Skin of body (tissue), 2 donors: ENCODE measurements around the gene PRPF19. TPM values are rescaled to one million over a fixed set of nuclear protein-coding genes. Genes with fewer than 3 reads are reported as not detected.
"Not testable (repeated sequence)": the region's sequence is repeated elsewhere in the genome, so short reads cannot be mapped to it uniquely, and the experiment has no call there.

Experiments used
- DNase-seq: peaks from one replicate; lab custom pipeline; 2025; lab: John Stamatoyannopoulos, UW
- total RNA-seq: library from RNA; depleted of rRNA; stranded (reverse); fragments of >200 nt; gene quantifications from one replicate; pipeline ENCODE4 v1.2.3, GENCODE V29; 2014

The PRPF19 gene
- total RNA-seq, 1 donor from 2014 or later, result 31.7 TPM

DNA sequence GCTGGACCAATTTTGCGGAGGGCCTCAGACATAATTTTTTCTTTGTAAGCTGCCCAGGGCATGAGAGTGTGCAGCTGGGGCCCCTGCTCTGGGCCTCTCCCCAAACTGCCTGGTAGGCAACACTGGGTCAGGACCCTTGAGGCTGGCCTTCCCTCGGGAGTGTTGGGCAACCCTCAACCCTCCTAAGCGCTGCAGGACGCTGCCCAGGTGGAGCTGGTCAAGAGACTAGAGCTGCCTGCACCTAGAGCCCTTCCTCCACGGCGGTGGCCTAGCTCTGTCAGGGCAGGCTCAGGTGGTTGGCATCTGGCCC, 17.4 kb upstream of the PRPF19 start:
- no peak for DNase-seq

GRCh38 chr11:60923326-60923725, 16.9 kb upstream of the PRPF19 start:
- no peak for DNase-seq

DNA sequence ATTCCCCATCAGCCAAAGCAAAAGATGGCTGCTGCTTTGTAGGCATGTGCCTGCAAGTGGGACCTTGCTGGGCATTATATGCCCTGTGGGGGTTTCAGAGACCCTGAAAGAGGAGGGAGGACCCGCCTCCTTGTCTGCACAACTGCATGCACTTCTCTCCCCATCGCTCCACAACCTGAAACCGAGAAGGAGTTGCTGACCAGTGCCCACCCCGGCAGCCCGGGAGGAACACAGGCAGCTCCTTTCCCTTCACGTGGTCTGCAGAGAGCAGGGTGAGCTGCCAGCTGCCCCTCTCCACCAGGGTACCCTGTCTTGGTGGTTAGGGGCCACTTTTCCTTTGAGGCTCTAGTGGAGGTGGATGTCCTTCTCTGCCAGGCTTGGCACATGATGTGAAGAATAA, 16.5 kb upstream of the PRPF19 start:
- no peak for DNase-seq

DNA sequence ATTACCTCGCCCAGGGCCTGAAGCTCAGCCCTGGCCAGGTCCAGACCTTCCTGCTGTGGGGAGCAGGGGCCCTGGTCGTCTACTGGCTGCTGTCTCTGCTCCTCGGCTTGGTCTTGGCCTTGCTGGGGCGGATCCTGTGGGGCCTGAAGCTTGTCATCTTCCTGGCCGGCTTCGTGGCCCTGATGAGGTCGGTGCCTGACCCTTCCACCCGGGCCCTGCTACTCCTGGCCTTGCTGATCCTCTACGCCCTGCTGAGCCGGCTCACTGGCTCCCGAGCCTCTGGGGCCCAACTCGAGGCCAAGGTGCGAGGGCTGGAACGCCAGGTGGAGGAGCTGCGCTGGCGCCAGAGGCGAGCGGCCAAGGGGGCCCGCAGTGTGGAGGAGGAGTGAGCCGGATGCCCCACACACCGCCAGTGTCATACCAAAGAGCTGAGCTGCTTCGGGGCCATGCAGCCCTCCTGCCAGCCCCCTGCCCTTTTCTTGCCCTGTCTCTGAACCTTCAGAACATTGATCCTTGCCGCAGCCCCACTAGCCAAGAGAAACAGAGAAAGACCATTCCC, 15.5 kb upstream of the PRPF19 start:
- no peak for DNase-seq

DNA sequence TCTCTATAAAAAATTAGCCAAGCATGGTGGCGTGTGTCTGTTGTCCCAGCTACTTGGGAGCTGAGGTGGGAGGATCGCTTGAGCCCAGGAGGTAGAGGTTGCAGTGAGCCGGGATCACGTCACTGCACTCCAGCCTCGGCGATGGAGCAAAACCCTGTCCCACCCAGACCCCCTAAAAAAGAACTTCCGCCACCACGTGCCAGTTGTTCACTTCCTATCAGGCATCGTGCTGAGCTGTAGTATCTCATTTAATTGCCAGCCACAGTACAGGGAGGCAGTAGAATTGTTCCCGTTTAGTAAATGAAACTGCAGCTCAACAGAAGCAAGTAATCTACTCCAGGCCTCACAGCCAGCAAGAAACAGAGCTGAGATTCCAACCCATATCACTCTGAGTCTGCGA, 14.9 kb upstream of the PRPF19 start:
- no peak for DNase-seq

DNA sequence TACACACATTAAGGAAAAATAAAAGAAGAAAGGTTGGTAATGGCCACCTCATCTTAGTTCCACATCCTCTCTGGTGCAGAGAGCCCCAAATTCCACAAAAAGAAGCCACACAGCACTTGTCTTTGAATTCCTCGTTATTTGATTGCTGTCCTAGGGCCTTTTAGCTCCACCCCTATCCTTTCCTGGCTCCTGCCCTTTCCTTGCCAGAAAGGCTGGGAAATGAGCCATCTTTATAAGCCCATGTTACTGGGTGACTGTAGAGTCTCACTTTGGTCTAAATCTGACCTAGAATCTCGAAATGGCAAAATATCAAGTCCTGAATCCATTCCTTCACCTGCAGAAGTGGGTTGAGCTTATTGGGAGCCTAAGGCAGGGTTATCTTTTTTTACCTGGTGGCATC, 13.6 kb upstream of the PRPF19 start:
- DNase-seq, result no peak

DNA sequence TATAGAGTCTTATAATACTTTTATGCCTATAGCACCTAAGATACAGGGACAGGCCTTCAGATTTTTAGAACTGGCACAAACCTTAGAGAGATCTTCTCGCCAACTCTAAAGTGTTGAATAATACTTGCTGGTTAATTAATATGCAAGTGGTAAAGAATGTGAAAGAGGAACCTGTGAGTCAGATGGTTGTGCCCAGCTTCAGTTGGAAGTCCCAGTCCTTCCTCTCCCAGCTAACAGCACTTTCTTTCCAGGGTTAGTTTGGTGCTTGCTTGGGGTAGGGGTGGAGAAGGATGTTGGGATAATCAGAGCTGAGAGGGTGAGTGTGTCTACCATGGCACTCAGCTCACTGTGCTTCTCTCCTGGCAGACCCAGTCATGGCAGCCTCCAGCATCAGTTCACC, 12.9 kb upstream of the PRPF19 start:
- no peak for DNase-seq

DNA sequence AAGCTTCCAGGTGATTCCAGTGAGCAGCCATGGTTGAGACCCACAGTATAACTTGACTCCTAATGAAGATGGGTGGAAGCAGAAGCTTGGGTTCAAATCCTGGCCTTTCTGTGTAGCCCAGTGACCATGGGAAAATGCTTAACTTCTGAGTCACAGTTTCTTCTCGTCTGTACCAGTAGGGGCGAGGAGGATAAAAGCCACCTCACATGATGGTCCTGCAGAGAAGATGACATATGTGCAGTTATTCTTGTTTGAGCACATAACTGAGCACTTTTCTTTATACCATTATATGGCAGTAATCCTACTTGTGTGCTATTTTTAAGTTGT, 12.5 kb upstream of the PRPF19 start:
- no peak for DNase-seq

- no peak for DNase-seq
These were observed 12.0 kb upstream of the PRPF19 start for GRCh38 chr11:60918251-60918938.

DNA sequence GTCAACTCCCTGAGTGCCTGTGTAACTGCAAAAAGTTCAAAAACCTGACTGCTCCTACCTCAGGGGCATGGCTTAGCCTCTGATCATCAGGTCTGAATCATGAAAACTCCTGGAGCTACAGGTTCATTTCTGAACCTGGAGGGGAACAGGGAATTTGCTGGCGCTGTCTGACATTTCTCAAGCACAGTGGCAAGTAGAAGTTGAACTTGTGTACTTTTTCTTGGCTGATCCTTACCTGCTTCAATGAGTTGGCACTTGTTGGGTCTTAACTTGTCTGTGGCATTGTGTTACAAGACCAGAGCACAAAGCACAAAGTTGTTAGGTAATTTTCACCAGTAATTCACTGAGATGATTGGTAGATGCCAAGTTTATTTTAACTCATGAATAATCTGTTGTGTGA, 10.9 kb upstream of the PRPF19 start:
- DNase-seq, result no peak

DNA sequence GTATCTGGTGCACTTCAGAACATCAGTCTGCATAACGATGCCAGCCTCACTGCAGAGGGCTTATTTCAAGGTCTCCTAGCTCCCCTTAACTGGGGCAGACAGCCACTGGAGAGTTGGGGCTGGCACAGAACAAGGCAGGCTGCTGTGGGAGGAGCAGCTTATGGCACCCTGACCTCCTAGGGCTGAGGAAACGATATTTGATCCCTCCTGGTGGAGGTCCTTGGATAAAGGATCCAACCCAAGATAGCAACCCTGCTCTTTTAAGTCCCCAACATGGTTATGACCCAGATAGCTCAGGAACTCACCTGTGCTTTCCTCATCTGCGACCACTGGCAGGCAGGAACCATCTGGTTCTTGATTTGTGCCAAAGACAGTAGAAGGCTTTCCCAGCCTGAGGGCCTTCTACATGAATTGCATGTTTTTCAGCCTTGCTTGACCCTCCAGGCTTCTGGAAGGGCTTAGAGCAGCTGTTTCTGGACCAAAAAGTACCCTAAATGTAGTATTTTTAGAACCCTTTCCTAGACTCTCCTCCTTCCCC, 10.4 kb upstream of the PRPF19 start:
- DNase-seq, result no peak

DNA sequence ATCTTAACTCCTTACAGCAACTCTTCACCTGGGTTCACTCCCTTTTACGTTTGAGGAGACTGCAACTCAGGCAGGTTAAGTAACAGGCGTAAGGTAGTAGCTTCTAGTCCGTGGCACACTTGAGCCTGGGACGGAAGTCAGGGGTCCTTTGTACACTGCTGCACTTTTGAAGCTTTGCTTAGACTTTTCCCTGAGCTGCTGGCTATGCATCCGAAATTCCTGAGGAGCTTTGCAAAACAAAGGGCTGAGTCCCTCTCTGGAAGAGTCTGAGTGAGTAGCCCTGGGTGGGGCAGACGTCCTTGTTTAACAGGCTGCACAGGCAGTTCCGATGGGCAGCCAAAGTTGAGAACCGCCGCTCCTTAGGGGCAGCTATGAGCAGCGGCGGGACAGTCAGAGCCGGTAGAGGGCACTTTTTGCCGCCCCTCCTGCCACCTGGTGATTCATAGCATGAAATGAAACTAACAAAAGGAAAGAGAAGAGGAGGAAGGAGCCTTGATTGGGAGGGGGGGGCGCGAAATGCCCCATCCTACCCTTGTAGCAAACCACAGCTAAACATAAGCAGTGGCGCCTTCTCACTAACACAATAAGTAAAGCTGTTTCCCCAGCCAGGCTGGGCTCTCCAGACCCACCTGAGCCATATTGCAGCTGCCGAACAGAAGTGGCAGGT, 9.0 kb upstream of the PRPF19 start:
- no peak for DNase-seq

- DNase-seq, result peak; percentile 25
These were observed 8.4 kb upstream of the PRPF19 start for GRCh38 chr11:60914633-60915247.

DNA sequence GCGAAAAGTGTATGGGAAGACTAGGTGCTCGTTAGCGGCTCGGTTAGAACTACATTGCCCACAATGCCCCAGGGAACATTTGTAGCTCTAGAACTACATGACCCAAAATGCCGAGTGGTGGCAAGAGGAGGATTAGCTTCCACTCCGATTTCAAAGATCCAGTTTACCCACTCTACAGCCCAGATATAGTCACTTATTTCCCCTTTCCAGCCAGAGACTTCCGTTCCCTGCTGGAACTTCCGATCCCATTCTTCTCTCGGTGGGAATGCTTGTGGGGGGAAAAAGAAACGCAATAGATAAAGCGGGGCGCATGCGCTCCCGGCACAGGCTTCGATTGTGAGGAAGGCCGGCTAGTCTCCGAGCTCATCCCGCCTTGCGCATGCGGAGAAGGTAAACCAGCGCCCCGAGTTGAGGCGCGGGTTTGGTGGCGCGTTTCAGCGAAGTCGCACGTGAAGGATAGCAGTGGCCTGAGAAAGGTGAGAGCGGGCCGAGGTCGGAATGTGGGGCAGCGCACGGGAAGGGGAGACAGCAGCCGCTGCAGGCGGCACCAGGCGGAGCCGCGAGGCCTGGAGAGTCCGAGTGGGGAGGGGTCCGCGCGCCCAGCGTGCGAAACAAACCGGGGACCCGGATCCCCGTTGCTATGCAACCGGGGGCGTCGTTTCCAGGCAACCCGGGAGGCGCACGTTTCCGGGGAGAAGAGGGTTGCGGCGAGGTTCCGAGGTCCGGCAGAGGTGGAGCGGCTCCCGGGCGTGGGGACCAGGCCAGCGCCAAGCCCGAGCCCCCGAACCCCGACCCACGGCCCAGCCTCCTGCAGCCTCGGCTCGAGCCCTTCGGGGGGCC, 7.6 kb upstream of the PRPF19 start, which contains the start of gene TMEM109:
Gene TMEM109 (plus strand): TSS at position 366 of the 840 bp plus-strand sequence. CDS start 5,536 bp downstream, outside the sequence.
- peak; percentile 94 for DNase-seq

DNA sequence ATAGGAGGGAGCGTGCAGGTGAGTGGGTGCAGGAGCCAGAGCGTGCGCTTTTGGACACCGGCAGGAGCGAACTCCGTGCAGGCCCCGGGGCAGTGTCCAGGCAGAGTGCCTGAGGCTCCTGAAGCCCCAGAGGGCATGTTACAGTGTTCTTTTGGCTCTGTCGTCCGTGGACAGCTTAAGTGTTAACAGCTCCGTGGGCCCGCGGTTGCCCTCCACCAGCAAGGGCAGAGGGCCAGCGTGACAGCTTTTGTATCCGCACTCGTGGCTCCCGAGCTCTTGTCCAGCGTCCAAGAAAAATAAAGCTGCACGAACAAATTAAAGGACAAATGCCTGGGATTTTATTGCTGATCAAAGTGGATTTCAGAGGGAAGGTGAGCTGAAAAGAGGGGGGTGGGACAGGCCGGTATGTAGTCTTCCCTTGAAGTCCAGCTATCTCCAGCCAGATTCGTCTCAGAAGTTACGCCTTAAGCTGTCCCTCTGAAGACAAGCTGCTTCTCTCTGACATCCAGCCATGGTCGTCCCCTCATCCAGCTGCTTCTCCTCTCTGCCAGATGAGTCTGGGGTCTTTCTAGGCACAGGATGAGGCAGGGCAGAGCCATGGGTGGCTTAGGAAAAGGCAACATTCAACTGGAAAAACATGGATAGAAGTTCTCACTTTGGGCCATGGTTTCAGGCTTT, 6.6 kb upstream of the PRPF19 start:
- no peak for DNase-seq

DNA sequence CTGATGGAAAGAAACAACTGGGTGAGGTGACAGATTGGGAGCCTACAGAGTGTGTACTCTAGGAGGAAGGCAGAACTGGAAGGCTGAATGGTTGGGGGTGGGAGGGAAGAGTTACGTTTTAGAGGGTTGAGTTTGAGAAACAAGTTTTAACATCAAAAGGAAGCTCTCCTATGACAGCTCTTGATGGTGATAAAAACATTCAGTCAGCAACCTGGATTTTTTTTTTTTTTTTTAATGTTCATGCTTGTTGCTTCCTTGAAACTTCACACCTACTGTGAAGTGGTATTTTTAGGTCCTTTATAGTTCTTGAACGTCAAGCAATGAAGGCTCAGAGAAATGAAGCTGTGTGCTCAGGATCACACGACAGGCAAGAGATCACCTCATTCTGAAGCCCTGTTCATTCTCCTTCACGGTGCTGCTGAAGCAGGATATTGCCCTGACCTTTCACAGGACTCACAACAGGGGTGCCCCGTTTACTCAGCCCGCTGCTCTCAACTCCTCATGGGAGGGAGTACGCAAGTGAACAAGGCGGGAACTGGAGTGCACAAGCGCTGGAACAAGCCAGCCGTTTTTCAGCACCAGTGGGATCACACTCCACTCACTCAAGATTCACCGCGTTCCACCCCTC, 6.0 kb upstream of the PRPF19 start:
- DNase-seq, result no peak

DNA sequence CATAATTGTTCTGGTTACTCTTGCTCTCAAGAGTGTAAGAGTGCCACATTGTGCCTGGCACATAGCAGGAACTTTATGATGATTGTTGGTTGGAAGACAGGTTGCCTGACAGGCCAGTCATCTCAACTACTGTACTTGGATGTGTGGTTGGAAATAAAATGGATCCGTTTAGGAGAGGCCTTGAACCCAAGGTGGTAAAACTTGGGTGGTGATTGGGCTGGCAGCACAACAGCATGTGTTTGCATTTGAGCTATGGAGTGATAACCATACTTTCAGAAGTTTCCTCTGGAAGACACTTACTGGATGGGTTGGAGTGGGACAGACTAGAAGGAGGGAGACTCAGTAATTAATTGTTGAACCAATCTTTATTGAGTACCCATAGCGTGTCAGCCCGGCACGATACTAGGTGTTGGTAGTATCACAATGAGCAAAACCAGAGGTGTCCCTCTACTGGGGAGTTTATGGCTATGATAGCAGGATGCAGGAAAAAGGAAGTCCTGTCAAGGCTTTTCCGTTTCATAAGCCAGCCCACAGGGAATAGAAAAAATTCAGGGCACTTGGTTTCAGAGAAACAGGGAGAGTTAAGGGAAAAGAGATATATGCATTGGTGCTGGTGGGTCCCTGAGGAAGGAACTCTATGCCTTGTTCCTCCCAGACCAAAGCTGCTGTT, 4.5 kb upstream of the PRPF19 start:
- no peak for DNase-seq

- no peak for DNase-seq
These were observed 3.9 kb upstream of the PRPF19 start for GRCh38 chr11:60910281-60910687.

GRCh38 chr11:60909680-60910280, 3.4 kb upstream of the PRPF19 start:
- not testable (repeated sequence) for DNase-seq

GRCh38 chr11:60908803-60909202, 2.4 kb upstream of the PRPF19 start:
- no peak for DNase-seq
